DMS53 treated with DMSO at 0.1 percent for 48 hours (cell line): ENCODE results near the gene ATXN10.

Experiments used
- DNase-seq: peaks from one replicate; lab custom pipeline; 2025; ENCODE audit not compliant: unreplicated experiment; lab: John Stamatoyannopoulos, UW

The ATXN10 gene

DNA sequence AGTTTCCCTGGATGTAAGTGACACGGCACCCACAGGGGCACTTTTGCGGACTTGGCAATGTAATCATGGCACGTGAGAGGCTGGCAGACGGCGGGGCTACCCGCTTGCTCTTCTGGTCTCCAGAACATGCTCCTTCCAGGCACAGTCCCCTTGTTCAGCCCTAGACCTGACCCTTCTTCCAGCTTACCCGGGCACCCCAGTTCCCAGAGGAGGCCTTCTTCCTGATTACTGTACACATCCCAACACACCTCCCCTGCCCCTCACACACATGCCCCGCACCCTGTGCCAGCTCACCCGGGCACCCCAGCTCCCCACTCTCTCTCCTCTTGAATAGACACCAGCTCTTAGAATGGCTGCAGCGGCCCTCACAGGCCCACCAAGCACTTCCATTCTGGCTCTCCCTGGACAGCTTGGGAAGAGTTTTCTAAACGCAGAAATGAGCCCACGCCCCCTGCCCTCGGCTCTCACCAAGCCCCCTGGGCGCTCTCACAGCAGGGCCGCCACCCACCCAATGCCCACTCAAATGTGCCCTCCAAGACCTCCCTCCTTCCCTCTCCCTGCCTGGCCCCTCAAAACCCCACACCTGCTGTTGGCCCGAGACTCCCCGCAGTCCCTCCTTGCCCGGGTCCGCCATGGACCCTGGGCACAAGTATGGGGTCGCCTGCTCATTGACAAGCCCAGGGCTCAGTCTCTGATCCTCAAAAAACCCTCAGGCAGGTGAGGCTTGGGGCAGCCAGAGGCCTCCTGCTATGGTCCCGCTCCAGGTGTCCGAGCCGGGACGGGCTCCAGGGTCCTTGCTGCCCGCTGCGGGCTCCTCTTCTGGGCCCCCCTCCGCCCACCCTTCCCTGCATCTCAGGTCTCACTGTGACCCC is 216.8 kb downstream of the ATXN10 start:
- no peak for DNase-seq

DNA sequence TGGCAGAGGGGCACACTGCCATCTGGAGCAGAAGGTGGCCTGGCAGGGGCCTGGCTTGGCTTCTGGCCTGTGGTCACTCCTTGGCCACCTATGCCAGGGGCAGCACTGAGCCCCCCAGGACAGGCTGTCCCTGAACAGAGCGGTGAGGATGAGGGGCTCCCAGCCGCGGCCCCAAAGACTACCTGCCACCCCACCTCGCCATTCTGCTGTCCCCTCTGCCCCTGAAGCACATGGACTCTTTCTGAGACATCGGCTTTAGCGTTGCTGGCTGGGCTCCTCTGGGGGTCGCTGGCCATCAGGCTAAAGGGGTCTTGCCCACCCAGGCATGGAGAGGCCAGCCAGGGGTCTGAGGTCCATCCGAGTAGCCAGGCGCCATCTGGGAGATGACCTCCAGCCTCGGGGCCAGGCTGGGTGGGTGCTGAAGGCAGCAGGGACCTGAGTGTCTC is 217.5 kb downstream of the ATXN10 start:
- DNase-seq, result no peak

DNA sequence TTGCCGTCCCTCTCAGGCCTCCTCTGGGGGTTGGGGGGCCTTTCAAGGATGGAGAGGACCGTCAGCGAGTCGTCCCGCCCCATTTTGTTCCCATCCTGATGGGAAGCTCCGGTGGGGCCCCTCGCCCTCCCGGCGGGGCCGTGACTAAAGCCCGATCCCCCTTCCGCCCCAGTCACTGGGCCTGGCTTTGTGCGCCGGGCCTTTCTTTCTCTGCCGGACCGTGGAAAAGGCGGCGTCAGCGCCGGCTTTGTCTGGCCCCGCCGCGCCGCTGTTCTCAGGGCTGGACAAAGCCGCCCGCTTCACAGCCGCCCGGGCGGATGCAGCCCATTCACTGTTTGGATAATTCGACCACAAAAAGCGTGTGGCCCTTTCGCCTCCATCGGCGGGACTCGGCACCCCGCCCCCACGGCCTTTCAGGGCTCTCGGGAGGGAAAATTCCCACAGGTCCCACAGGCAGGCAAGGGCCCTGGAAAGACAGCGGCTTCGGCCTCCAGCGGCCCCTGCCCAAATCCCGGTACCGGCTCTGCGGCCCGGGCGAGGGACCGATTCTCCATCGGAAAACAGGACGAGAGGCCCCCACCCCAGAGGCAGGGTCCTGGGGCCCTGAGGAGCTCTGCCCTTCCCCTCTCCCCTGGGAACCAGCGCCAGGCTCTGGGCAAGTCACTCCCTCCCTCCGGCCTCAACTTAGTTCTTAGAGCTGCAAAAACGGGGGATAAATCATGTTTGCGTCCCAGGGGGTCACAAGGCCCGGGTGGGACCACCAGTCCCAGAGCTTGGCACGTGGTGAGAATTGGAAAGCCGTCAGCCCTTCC is 218.1 kb downstream of the ATXN10 start:
- no peak for DNase-seq

DNA sequence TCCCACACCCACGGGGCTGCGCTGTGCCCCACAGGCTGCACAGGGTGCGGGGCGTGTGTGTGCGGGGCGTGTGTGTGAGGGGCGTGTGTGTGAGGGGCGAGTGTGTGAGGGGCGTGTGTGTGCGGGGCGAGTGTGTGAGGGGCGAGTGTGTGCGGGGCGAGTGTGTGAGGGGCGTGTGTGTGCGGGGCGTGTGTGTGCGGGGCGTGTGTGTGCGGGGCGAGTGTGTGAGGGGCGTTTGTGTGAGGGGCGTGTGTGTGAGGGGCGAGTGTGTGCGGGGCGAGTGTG is 218.7 kb downstream of the ATXN10 start:
- DNase-seq, result no peak

DNA sequence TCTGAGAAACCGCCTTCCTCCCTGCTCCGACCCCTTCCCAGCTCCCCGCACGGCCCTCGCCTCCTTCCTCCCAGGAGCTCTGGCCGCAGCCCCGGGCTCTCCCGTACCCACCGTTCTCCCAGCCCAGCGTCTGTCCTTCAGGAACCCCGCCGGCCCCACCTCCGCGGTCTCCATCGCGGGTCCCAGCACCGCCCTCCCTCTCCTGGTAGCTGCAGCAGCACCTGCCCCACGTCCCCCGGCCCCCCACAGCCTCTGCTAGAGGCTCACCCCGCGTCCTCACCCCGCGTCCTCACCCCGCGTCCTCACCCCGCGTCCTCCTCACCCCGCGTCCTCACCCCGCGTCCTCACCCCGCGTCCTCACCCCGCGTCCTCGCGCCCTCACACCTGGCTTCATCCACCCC is 219.4 kb downstream of the ATXN10 start:
- no peak for DNase-seq

DNA sequence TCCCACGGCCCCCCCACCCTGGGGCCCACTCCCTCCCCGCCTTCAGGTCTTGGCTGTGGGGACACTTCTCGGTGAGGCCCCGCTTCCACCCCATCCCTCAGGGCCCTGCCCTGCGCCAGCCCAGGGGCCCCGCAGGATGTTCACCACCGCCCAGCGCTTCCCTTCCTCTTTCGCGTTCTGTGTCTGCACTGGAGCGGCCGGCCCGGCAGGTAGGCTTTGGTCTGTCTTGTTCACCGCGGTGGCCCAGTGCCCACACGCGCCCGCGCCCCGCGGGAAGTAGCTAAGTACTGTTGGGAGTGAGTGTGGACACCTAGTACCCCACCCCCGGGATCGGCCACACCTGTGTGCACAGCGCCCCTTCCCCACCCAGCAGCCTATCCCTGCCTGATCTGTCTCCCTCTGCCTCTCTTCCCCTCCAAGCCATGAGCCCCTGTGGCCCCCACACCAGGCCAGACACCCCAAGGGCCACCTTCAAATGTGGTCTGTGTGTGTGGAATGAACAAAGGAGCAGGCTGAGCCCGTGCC is 219.9 kb downstream of the ATXN10 start:
- no peak for DNase-seq

DNA sequence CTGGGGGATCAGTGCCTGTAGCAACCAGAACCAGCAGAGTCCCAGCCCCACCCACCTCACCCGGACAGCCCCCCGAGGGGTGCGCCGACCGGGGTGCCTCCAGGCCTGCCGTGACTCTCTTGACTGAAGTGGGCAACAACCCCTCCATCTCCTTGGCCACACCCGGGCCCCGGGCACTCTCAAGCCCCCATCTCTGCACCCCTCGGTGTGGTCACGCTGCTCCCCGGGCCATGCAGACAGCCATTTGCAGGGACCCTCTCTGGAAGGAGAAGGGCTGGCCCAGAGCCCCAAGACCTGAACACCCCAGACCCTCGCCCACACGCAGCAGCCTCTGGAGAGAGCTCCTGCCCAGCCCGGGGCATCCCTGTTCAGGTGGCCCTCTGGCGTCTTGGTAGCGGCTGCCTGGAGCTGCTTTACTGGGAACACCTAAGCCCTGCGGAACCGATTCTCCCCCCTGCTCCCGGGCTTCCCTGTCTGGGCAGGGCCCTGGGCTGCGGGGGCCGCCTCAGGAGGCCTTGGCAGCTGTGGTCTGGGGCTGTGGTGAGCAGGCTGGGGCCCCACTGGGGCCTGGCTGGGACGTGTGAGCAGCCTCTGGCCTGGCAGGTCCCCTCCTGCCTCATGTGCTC is 220.5 kb downstream of the ATXN10 start:
- DNase-seq, result no peak

DNA sequence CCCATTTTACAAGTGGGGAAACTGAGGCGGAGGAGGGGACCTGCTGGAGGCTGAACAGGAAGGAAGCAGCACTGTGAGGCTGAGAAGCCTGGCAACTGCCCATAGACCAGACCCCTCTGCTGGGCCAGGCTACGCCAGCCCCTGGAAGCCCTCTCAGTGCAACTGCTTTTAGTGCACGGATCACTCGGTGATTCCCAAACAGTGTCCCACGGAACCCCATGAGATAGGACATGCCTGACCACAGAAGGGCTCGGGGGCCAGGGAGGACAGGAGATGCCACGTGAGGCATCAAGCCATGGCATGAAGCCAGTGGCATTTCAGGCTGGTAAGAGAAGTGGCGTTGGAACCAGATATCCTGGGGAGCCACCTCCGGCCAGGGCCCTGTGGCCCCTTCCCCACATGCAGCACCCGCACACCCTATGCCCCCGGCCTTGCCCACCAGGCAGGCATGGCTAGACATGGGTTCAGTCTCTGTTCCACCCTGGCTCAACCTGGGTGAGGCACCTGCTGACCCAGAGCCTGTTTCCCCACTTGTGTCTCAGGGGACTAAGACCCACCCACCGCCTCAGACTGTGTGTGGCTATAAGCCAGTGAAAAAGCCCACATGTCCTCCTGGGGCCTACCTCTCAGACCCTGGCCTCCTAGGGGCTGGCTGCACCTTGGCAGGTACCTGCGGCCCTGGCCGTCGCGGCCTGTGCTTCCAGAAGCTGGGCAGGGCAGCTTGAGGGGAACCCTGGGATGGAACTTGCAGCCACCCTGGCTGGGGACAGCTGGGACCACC is 221.2 kb downstream of the ATXN10 start:
- no peak for DNase-seq

DNA sequence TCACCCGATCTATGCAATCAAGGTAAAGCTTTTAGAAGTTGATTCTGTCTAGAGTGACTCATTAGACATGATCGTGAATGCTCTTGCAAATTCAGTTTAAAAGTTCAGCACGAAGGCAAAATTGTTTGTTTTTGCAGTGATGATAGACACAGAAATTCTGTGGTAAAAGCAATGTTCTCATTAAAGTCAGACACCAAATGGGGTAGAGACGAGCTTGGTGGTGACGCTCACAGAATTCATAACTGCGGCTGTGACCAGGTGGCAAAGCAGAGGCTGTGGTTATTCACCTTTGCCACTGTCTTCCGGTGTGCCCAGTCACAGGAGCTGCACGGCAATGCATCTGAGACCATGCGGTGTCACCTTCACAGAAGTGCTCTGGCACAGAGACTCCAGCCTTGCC is 221.9 kb downstream of the ATXN10 start:
- DNase-seq, result no peak
